MCF 10A (cell line): ENCODE measurements around the gene LEO1. TPM values are rescaled to one million over a fixed set of nuclear protein-coding genes. Genes with fewer than 3 reads are reported as not detected.

Experiments used
- BruUV-seq: library from RNA; stranded (reverse); fragments of 400-500 nt; replicated peaks from 2 replicates; lab custom pipeline; 2021; lab: Mats Ljungman, UMichigan
- CTCF ChIA-PET: fragments of 300-600 bp; sonication (Branson Sonifier 250); formaldehyde crosslinking; extraction: SDS; loops from one replicate; lab custom pipeline; 2021; ENCODE audit warnings: antibody characterized with exemption, inconsistent platforms; lab: Yijun Ruan, JAX
- POLR2A ChIA-PET: fragments of 300-600, 350-650 bp; sonication (Branson Sonifier 250); formaldehyde crosslinking; extraction: SDS; loops from one replicate; lab custom pipeline; 2020; ENCODE audit warnings: antibody characterized with exemption, inconsistent platforms; lab: Yijun Ruan, JAX
- DNase-seq: peaks from one replicate; pipeline ENCODE4 v3.0.0-alpha.2; 2018; ENCODE audit not compliant: unreplicated experiment
- H3K27ac Mint-ChIP-seq: one replicate; pipeline ENCODE4 v1.8.0; 2022; ENCODE audit warnings: mild to moderate bottlenecking, low read depth, mixed read lengths; ENCODE audit not compliant: unreplicated experiment
- H3K27me3 Mint-ChIP-seq: one replicate; pipeline ENCODE4 v1.8.0; 2022; ENCODE audit warnings: mixed read lengths; ENCODE audit not compliant: insufficient read depth, unreplicated experiment
- H3K36me3 Mint-ChIP-seq: one replicate; pipeline ENCODE4 v1.8.0; 2022; ENCODE audit warnings: mild to moderate bottlenecking, moderate library complexity, mixed read lengths; ENCODE audit not compliant: insufficient read depth, unreplicated experiment
- H3K4me1 Mint-ChIP-seq: one replicate; pipeline ENCODE4 v1.8.0; 2022; ENCODE audit warnings: mixed read lengths; ENCODE audit not compliant: insufficient read depth, unreplicated experiment
- H3K4me3 Mint-ChIP-seq: one replicate; pipeline ENCODE4 v1.8.0; 2022; ENCODE audit warnings: mild to moderate bottlenecking, moderate library complexity, mixed read lengths; ENCODE audit not compliant: unreplicated experiment
- H3K9me3 Mint-ChIP-seq: one replicate; pipeline ENCODE4 v1.8.0; 2022; ENCODE audit warnings: mixed read lengths; ENCODE audit not compliant: unreplicated experiment
- CTCF ChIP-seq: fragments of 200-600 bp; IDR thresholded peaks from one replicate; pipeline ENCODE4 v1.8.0; 2022; ENCODE audit warnings: antibody characterized with exemption, mild to moderate bottlenecking; ENCODE audit not compliant: unreplicated experiment
- intact Hi-C: fragments of 100-400 bp; cut with micrococcal nuclease; formaldehyde crosslinking; loops from 2 replicates; pipeline ENCODE4 v1.14.1; 2022
- total RNA-seq: library from RNA; stranded (reverse); gene quantifications from 2 replicates; pipeline ENCODE4 v1.2.3, GENCODE V29; 2022

Gene LEO1
- total RNA-seq, 1 experiment from 2014 or later, result 24.2 TPM

DNA sequence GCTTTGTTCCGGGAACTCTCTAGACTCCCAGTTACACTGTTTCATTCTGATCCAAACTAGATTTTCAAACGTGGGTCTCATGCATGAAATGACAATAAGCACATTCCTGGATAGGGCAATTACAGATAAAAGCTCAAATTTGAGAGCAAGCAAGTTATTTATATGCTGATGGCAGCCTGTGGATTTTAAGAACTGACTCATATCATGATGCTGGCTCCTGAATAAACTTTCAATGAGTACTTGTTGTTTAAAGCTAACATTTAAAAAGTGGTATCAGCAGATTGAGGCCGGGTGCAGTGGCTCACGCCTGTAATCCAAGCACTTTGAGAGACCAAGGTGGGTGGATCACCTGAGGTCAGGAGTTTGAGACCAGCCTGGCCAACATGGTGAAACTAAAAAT lies 66.6 kb downstream of the LEO1 start:
- no peak for DNase-seq
- H3K27ac Mint-ChIP-seq, result peak overlapping the region; percentile 79
- BruUV-seq, result no TSS peak
- intact Hi-C loops, result loop anchor here (10.0 kb wide), 1 partner anchor 250 kb away; no protein-coding TSS in a partner anchor
- H3K36me3 Mint-ChIP-seq, result peaks cover 98% of the 10 kb centered on the region
- ChIA-PET CTCF (interaction anchor here (0.6 to 3.2 kb wide), 11 partner anchors 9 to 254 kb away, joined by 3 to 18 read pairs (median 3); no protein-coding TSS in a partner anchor), POLR2A (interaction anchor here (0.6 kb wide), 3 partner anchors 39 to 322 kb away, joined by 3 to 4 read pairs (median 3); no protein-coding TSS in a partner anchor)
- no peaks in the 10 kb centered on the region for H3K27me3 Mint-ChIP-seq
- H3K9me3 Mint-ChIP-seq, result no peaks in the 10 kb centered on the region
- peaks cover 19% of the 10 kb centered on the region for H3K4me1 Mint-ChIP-seq
- TF ChIP-seq CTCF, result no peak
- H3K4me3 Mint-ChIP-seq, result no peak overlapping the region

- POLR2A ChIA-PET, result interaction anchor here (0.6 to 1.3 kb wide), 4 partner anchors 25 to 323 kb away, joined by 3 to 4 read pairs (median 4); no protein-coding TSS in a partner anchor
- H3K36me3 Mint-ChIP-seq, result peaks cover 98% of the 10 kb centered on the region
- no peak for DNase-seq
- intact Hi-C loops, result loop anchor here (10.0 kb wide), 1 partner anchor 250 kb away; no protein-coding TSS in a partner anchor
- TF ChIP-seq CTCF, result no peak
- H3K4me1 Mint-ChIP-seq, result peaks cover 19% of the 10 kb centered on the region
- no peaks in the 10 kb centered on the region for H3K27me3 Mint-ChIP-seq
- CTCF ChIA-PET, result interaction anchor here (0.6 to 3.2 kb wide), 10 partner anchors 9 to 254 kb away, joined by 3 to 18 read pairs (median 4); no protein-coding TSS in a partner anchor
- H3K27ac Mint-ChIP-seq, result peak overlapping the region; percentile 79
- H3K4me3 Mint-ChIP-seq, result no peak overlapping the region
- BruUV-seq, result no TSS peak
- H3K9me3 Mint-ChIP-seq, result no peaks in the 10 kb centered on the region
Measured at GRCh38 chr15:51904421-51904820, 67.2 kb downstream of the LEO1 start.

- no TSS peak for BruUV-seq
- Mint-ChIP-seq H3K36me3 (peaks cover 74% of the 10 kb centered on the region), H3K9me3 (no peaks in the 10 kb centered on the region), H3K27ac (no peak overlapping the region), H3K4me1 (peaks cover 6% of the 10 kb centered on the region), H3K27me3 (no peaks in the 10 kb centered on the region), H3K4me3 (no peak overlapping the region)
- CTCF ChIA-PET, result interaction anchor here (0.6 to 3.8 kb wide), 18 partner anchors 8 to 269 kb away, joined by 3 to 25 read pairs (median 4); no protein-coding TSS in a partner anchor
- no peak for DNase-seq
- POLR2A ChIA-PET, result interaction anchor here (1.1 to 2.5 kb wide), 5 partner anchors 10 to 63 kb away, joined by 3 to 9 read pairs (median 8); partner anchors contain the start of gene TMOD3
- intact Hi-C loops, result no loop called here
- no peak for TF ChIP-seq CTCF
Measured at GRCh38 chr15:51889486-51889885, 82.1 kb downstream of the LEO1 start.

DNA sequence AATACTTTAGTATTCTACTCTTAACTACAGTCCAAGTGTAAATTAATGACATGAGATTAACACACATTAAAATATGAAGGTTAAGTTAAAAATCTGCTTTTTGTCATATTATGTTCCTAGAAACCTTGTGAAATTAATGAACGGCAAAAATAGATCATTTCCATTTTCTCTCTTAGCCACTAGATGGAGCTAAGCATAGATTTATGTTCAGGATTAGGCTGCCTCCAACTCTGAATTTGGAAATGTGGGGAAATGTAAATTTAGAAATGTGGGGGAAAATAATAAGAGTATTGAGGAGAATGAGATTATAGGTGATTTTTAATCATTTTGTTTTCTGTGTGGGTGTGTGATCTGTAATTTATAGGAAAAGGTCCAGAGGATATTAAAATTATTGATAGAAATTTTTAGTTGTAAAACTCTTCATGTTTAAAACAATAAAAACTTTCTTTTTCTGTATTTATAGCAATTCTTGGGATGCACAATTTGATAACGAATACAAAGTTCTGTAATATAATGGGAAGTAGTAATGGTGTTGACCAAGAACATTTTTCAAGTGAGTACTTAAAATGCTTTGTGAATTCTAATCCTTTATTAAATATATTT lies 82.9 kb downstream of the LEO1 start:
- H3K27ac Mint-ChIP-seq, result peak overlapping the region; percentile 61
- TF ChIP-seq CTCF, result peak; percentile 31
- DNase-seq, result peak; percentile 33
- H3K9me3 Mint-ChIP-seq, result no peaks in the 10 kb centered on the region
- intact Hi-C loops, result no loop called here
- H3K36me3 Mint-ChIP-seq, result peaks cover 66% of the 10 kb centered on the region
- no peaks in the 10 kb centered on the region for H3K27me3 Mint-ChIP-seq
- ChIA-PET POLR2A (interaction anchor here (0.6 to 2.5 kb wide), 7 partner anchors 9 to 215 kb away, joined by 3 to 9 read pairs (median 6); partner anchors contain the start of gene TMOD3), CTCF (interaction anchor here (0.6 to 3.8 kb wide), 19 partner anchors 9 to 339 kb away, joined by 3 to 25 read pairs (median 4); no protein-coding TSS in a partner anchor)
- no TSS peak for BruUV-seq
- peaks cover 6% of the 10 kb centered on the region for H3K4me1 Mint-ChIP-seq
- no peak overlapping the region for H3K4me3 Mint-ChIP-seq
